HG02759 (cell line): ENCODE data around the gene KCNQ2.
"Not testable (repeated sequence)": the region's sequence is repeated elsewhere in the genome, so short reads cannot be mapped to it uniquely, and the experiment has no call there.

Source experiments
- ATAC-seq: cut with Tn5 transposase; IDR thresholded peaks from one replicate; pipeline ENCODE4 v1.9.1; 2021; ENCODE audit warnings: mild to moderate bottlenecking, moderate library complexity; ENCODE audit not compliant: unreplicated experiment

KCNQ2 gene

DNA sequence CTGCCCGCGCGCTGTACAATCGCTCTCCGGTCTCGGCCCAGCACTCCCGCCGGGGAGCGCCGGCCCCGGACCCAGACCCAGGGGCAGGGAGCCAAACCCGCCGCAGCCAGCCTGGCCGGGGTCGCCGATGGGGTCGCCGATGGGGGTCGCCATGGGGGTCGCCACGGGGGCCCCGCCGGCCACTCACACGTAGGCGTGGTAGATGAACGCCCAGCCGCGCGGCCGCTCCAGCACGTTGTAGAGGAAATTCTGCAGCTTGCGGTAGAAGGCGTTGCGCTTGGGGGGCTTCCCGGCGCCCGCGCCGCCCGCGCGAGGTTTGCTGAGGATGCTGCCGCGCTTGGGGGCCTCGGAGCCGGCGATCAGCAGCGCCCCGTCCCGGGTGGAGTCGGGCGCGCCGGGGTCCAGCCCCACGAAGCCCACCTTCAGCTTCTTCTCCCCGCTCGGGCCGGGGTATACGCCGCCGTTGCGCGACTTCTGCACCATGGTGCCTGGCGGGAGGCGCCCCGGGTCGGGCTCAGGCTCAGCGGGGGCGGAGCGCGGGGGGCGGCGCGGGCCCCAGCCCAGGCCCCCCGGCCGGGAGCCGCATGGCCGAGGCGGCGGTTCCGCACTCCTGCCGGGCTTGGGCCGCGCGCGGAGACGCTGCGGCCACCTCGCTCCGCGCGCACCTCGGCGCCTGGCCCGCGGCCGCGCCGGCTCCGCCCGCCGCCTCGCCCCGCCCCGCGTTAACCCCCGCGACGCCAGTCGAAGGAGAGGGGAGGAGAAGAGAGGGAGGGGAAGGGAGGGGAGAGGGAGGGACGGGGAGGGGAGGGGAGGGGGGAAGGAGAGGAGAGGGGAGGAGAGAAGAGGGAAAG is at the start of gene KCNQ2:
Gene KCNQ2 (minus strand): TSS at position 675 of the 851 bp plus-strand sequence. CDS start 192 bp downstream, at position 483.
- ATAC-seq: no peak

GRCh38 chr20:63521602-63522001 is 49.1 kb upstream of the KCNQ2 start:
- ATAC-seq: no peak

- ATAC-seq: peak; percentile 54
Measured at GRCh38 chr20:63520934-63521601, 48.6 kb upstream of the KCNQ2 start.

DNA sequence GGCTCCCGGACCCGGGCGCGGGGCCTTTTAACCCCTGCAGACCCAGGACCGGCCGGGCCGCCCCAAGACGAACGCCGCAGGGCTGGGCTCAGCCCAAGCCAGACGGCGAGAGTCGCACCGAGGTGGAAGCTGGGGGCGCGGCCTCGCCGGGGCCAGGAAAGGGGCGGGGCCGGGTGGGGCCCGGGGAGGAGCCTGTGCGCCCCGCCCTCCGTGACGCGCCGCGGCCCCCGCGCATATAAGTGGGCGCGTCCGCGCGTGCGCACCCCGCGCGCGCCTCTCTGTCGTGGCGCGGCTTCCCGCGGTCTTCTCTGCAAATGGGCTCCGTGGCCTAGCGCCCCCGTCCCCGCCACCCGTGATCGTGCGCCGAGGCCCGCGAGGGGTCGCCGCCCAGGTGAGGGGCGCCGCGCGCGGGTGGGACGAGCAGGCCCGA is 48.1 kb upstream of the KCNQ2 start, which contains the start of gene PPDPF:
Gene PPDPF (plus strand): TSS at position 262 of the 430 bp plus-strand sequence. CDS start 544 bp downstream, outside the sequence.
- peak; percentile 77 for ATAC-seq

GRCh38 chr20:63519668-63520503 is 47.4 kb upstream of the KCNQ2 start:
- ATAC-seq: peak; percentile 44

DNA sequence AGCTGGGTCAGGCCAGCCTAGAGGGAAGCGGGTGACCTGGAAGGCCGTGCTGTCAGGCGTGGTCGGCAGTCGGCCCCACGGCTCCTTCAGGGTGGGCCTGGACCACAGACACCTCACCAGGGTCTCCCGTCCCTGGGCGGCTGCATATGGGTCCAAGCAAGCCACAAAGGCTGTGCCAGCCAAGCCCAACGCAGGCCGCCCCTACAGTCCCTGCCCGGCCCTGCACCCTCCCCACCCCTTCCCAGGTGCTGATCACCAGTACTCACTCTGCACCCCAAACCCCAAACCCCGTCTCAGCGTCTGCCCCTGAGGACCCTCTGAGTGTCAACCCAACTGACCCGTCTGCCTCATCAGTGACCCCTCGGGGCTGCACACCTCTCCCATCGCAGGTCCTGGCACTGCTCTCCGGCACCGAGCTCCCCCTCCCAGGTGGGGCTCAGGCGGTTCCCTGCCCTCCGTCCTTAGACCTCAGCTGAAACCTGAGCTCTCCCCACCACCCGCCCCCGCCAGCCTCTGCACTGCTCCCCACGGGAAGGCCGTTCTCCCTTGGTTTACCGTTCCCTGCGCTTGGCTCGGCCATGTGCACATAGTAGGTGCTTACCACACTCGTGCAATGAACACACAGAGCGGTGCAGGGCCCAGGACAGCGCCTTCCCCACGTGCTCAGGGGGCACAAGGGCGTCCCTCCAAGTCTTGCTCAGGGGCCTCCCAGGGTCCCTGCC is 46.7 kb upstream of the KCNQ2 start:
- ATAC-seq: no peak

- no peak for ATAC-seq
Measured at GRCh38 chr20:63518351-63518861, 46.0 kb upstream of the KCNQ2 start.

GRCh38 chr20:63517376-63518309 is 45.2 kb upstream of the KCNQ2 start:
- ATAC-seq: no peak

GRCh38 chr20:63514520-63514919 is 42.1 kb upstream of the KCNQ2 start:
- not testable (repeated sequence) for ATAC-seq

- no peak for ATAC-seq
Measured at GRCh38 chr20:63513207-63513606, 40.8 kb upstream of the KCNQ2 start.

- ATAC-seq: no peak
Measured at GRCh38 chr20:63509088-63509564, 36.7 kb upstream of the KCNQ2 start.

- no peak for ATAC-seq
Measured at GRCh38 chr20:63508072-63508768, 35.8 kb upstream of the KCNQ2 start.

- ATAC-seq: no peak
Measured at GRCh38 chr20:63507083-63507743, 34.8 kb upstream of the KCNQ2 start.

GRCh38 chr20:63505723-63506122 is 33.3 kb upstream of the KCNQ2 start:
- no peak for ATAC-seq

GRCh38 chr20:63505281-63505680 is 32.8 kb upstream of the KCNQ2 start:
- no peak for ATAC-seq

DNA sequence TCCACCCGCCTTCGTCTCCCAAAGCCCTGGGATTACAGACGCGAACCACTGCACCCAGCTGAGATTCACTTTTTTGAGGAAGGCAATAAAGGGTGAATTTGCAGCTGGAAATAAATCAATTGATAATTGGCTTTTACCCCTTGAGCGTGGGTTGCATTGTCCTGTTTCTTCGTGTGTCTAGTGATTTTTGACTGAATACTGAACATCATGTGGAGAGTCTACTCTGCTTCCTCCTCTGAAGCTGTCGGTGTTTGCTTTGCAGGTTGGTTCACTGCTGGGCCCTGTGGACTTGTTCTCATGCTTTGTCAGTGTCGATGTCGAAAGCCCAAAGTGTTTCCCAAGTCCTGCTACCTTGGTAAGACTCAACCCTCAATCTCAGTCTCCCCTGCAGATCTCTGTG is 32.2 kb upstream of the KCNQ2 start:
- ATAC-seq: no peak

GRCh38 chr20:63503524-63503923 is 31.1 kb upstream of the KCNQ2 start:
- no peak for ATAC-seq

DNA sequence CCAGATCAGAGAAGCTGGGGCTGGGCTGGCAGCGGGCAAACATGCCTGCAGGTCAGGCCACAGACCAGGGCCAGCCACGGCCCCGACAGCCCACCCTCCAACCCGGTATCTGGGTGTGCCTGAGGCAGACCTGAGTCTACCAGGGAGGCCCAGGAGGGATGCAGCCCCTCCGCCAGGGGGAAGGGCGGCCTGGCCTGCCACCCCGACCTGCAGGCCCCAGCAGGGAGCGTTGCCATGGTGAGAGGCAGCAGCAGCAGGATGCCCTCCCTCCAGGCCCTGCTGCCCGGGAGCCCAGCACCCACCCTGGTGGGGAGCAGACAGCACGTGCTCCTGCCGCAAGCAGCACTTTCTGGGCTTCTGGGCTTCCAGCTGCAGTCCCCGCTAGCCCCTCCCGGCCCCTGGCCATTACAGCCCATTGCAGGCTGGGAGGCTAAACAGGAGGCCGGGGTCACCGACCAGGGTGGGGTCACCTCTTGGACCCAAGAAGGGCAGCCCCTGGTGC is 30.3 kb upstream of the KCNQ2 start:
- ATAC-seq: no peak
